ENCODE measurements around the gene GLYR1. TPM values are rescaled to one million over a fixed set of nuclear protein-coding genes. Genes with fewer than 3 reads are reported as not detected.

The GLYR1 gene
- total and polyA plus RNA-seq, 9 of the 15 experiments (the other 6 are each of a cell fraction or from before 2014, with no cell fraction given): 6.7 to 99.2 (median 60.2) TPM

- TF ChIP-seq E2F8 (IDR thresholded peaks at IDR 0.05; ENCODE audit: low read depth, partially characterized antibody) (no peak), HEY1 (CRISPR knock-in tag; IDR thresholded peaks at IDR 0.05; ENCODE audit: borderline replicate concordance) (no peak), FUS (optimal IDR thresholded peaks at IDR 0.05; ENCODE audit: low read depth, low read length) (no peak), EGR1 (conservative IDR thresholded peaks at IDR 0.05) (no peak), CREBBP (IDR thresholded peaks at IDR 0.05; ENCODE audit: low read depth, low read length) (no peak), FOSL1 (tag; conservative IDR thresholded peaks at IDR 0.05) (0 out of 2 replicates have a peak, but pooled peaks have one; percentile 13), ZC3H11A (IDR thresholded peaks at IDR 0.05; ENCODE audit: low read depth, low read length) (no peak), PRDM10 (IDR thresholded peaks at IDR 0.05; ENCODE audit: partially characterized antibody) (no peak), TRIM24 (IDR thresholded peaks at IDR 0.05) (no peak), ZBED1 (IDR thresholded peaks at IDR 0.05) (no peak), NONO (IDR thresholded peaks at IDR 0.05; ENCODE audit: low read depth in 2 of 2, low read length in 1 of 2) (no peak), MYC (IDR thresholded peaks at IDR 0.05; ENCODE audit: low read depth, low read length) (no peak), MYC (CRISPR knock-in tag; IDR thresholded peaks at IDR 0.05; ENCODE audit: borderline replicate concordance, low read depth) (no peak), CEBPG (CRISPR knock-in tag; IDR thresholded peaks at IDR 0.05) (peak; percentile 18; the same call in 1 of the 2 replicates), CEBPG (tag; conservative IDR thresholded peaks at IDR 0.05 in 1 of 2, IDR thresholded peaks at IDR 0.05 in 1 of 2) (no peak), SLC30A9 (CRISPR knock-in tag; IDR thresholded peaks at IDR 0.05) (no peak), HSF4 (CRISPR knock-in tag; IDR thresholded peaks at IDR 0.05; ENCODE audit: borderline replicate concordance) (no peak), SMARCB1 (IDR thresholded peaks at IDR 0.05; ENCODE audit: insufficient read length, low read depth) (no peak), MIER1 (IDR thresholded peaks at IDR 0.05; ENCODE audit: low read depth) (no peak), ATF3 (IDR thresholded peaks at IDR 0.05) (peak; percentile 50), ATF3 (CRISPR knock-in tag; conservative IDR thresholded peaks at IDR 0.05) (no peak), ZNF644 (tag; IDR thresholded peaks at IDR 0.05; ENCODE audit: low read depth) (no peak)
Observed at GRCh38 chr16:4777339-4778049, 69.6 kb downstream of the GLYR1 start (continued).

Measured in K562 (cell line).